Kidney (tissue), 14 donors: ENCODE data around the gene COBLL1. TPM values are rescaled to one million over a fixed set of nuclear protein-coding genes. Genes with fewer than 3 reads are reported as not detected.

ENCODE experiments used
- DNase-seq, 5 donors: peaks; one replicate each; pipeline ENCODE4 v3.0.0-alpha.2; 2013 to 2020
- FAIRE-seq: peaks from 2 replicates; lab custom pipeline; 2012; peaks lifted over from hg19 to GRCh38; lab: Jason Lieb, UNC
- H3K27ac ChIP-seq, 2 donors: one replicate each; pipeline ENCODE4 v1.7.0; 2013; ENCODE audit warnings: low read depth in 2 of 2, low read length in 2 of 2, inconsistent platforms in 1 of 2
- H3K27me3 ChIP-seq: one replicate; pipeline ENCODE4 v1.7.1; 2013; ENCODE audit warnings: low read length, inconsistent platforms; ENCODE audit not compliant: control insufficient read depth, insufficient read depth
- H3K36me3 ChIP-seq, 3 donors: one replicate each; pipeline versions ENCODE4 v1.7.0 to v1.7.1; 2013; ENCODE audit warnings: low read length in 3 of 3, control low read depth in 1 of 3, inconsistent platforms in 1 of 3; ENCODE audit not compliant: insufficient read depth in 3 of 3, control insufficient read depth in 2 of 3
- H3K4me1 ChIP-seq, 3 donors: one replicate each; pipeline versions ENCODE4 v1.7.0 to v1.7.1; 2013; ENCODE audit warnings: low read length in 3 of 3, inconsistent platforms in 1 of 3, low read depth in 1 of 3; ENCODE audit not compliant: control insufficient read depth in 2 of 3, insufficient read depth in 2 of 3
- H3K4me3 ChIP-seq, 3 donors: one replicate each; pipeline versions ENCODE4 v1.7.0 to v1.8.1; 2013; ENCODE audit warnings: low read length in 3 of 3, control low read depth in 1 of 3, inconsistent platforms in 1 of 3
- H3K9ac ChIP-seq, 3 donors: one replicate each; pipeline versions ENCODE4 v1.7.0 to v1.7.1; 2013; ENCODE audit warnings: low read length in 3 of 3, control low read depth in 1 of 3, inconsistent platforms in 1 of 3
- H3K9me3 ChIP-seq, 3 donors: one replicate each; pipeline versions ENCODE4 v1.7.0 to v1.7.1; 2013; ENCODE audit warnings: low read length in 3 of 3, control low read depth in 1 of 3, inconsistent platforms in 1 of 3; ENCODE audit not compliant: control insufficient read depth in 2 of 3, insufficient read depth in 1 of 3
- CTCF ChIP-seq: IDR thresholded peaks from 3 replicates; pipeline ENCODE4 v1.5.1; 2012; ENCODE audit warnings: mild to moderate bottlenecking, moderate library complexity, borderline replicate concordance; ENCODE audit not compliant: insufficient read depth; ENCODE audit errors: extremely low read depth
- intact Hi-C: fragments of 100-400 bp; cut with DNase I; formaldehyde crosslinking; loops from one replicate; pipeline ENCODE4 v1.11.1; 2022
- polyA plus RNA-seq: library from polyadenylated mRNA; stranded (reverse); fragments of 350-450 nt; fragmentation: Illumina TruSeq; extraction: RNeasy Lipid Tissue Mini Kit (QIAGEN cat#74804); gene quantifications from one replicate; pipeline ENCODE4 v1.2.3, GENCODE V29; 2014; ENCODE audit warnings: low read depth, low replicate concordance; ENCODE audit not compliant: insufficient read depth
- total RNA-seq: library from RNA; stranded (reverse); fragmentation: NEBNext Ultra II Directional; extraction: Animal tissue kit (Norgen Biotek cat#: 25700); gene quantifications from one replicate; pipeline ENCODE4 v1.2.1, GENCODE V29; 2021
- donor health status: control.
- donor health status: control.
- donor health status: control.
- donor health status: control.
- donor health status: control.
- donor health status: DM: yes; HTN: yes; CAD: no.
- donor health status: Normal renal cell carcinoma (clear cell type).

The COBLL1 gene
- total and polyA plus RNA-seq, 2 donors from 2014 or later, result 39.7 to 205 TPM

- no peaks in the 10 kb centered on the region for H3K27me3 ChIP-seq
- no peak for TF ChIP-seq CTCF
- DNase-seq (no peak), FAIRE-seq (no peak)
- H3K27ac ChIP-seq, result no peak overlapping the region
- H3K4me3 ChIP-seq, result no peak overlapping the region
- intact Hi-C loops, result no loop called here
- no peaks in the 10 kb centered on the region for H3K36me3 ChIP-seq
- H3K9me3 ChIP-seq, result no peaks in the 10 kb centered on the region
- H3K9ac ChIP-seq, result no peak overlapping the region
- peaks cover 0 to 6% (median 0%) of the 10 kb centered on the region in 3 donors for H3K4me1 ChIP-seq
Measured at GRCh38 chr2:164782323-164782722, 59.3 kb downstream of the COBLL1 start.

- Histone ChIP-seq H3K9me3 (no peaks in the 10 kb centered on the region), H3K4me1 (peaks cover 0 to 6% (median 0%) of the 10 kb centered on the region in 3 donors), H3K9ac (no peak overlapping the region), H3K4me3 (no peak overlapping the region), H3K27me3 (no peaks in the 10 kb centered on the region), H3K27ac (no peak overlapping the region), H3K36me3 (no peaks in the 10 kb centered on the region)
- no peak for DNase-seq
- intact Hi-C loops, result no loop called here
- no peak for TF ChIP-seq CTCF
- no peak for FAIRE-seq
Measured at GRCh38 chr2:164781394-164781793, 60.2 kb downstream of the COBLL1 start.

GRCh38 chr2:164780611-164781178, 60.9 kb downstream of the COBLL1 start:
- H3K27ac ChIP-seq, result no peak overlapping the region
- H3K4me1 ChIP-seq, result peaks cover 0 to 6% (median 0%) of the 10 kb centered on the region in 3 donors
- DNase-seq, result no peak
- TF ChIP-seq CTCF, result no peak
- H3K27me3 ChIP-seq, result no peaks in the 10 kb centered on the region
- no peaks in the 10 kb centered on the region for H3K36me3 ChIP-seq
- intact Hi-C loops, result no loop called here
- no peaks in the 10 kb centered on the region for H3K9me3 ChIP-seq
- no peak overlapping the region for H3K4me3 ChIP-seq
- no peak for FAIRE-seq
- no peak overlapping the region for H3K9ac ChIP-seq
